ENCODE data around the gene CELA2A.

GRCh38 chr1:15441247-15441646 is 15.3 kb upstream of the CELA2A start:
- TF ChIP-seq CTCF (IDR thresholded peaks at IDR 0.05) (no peak), POLR2A (IDR thresholded peaks at IDR 0.05) (no peak)

Data from Peyer's patch (tissue), 4 donors.